Femur (tissue), 1 donor: ENCODE measurements around the gene WWC2.
"Not testable (repeated sequence)": the region's sequence is repeated elsewhere in the genome, so short reads cannot be mapped to it uniquely, and the experiment has no call there.

ENCODE experiments used
- DNase-seq: peaks from one replicate; pipeline ENCODE4 v3.0.0-alpha.2; 2017

WWC2 gene

GRCh38 chr4:183173580-183174526 lies 74.8 kb downstream of the WWC2 start:
- no peak for DNase-seq

- DNase-seq = no peak
Observed at GRCh38 chr4:183175631-183176232, 76.7 kb downstream of the WWC2 start.

GRCh38 chr4:183177001-183177400 lies 77.9 kb downstream of the WWC2 start:
- no peak for DNase-seq

- no peak for DNase-seq
Observed at GRCh38 chr4:183178201-183178600, 79.1 kb downstream of the WWC2 start.

GRCh38 chr4:183180096-183180495 lies 81.0 kb downstream of the WWC2 start:
- DNase-seq = no peak

- no peak for DNase-seq
Observed at GRCh38 chr4:183180621-183181020, 81.6 kb downstream of the WWC2 start.

GRCh38 chr4:183181081-183181480 lies 82.0 kb downstream of the WWC2 start:
- DNase-seq = no peak

- DNase-seq = peak; percentile 35
Observed at GRCh38 chr4:183182873-183183725, 84.0 kb downstream of the WWC2 start.

GRCh38 chr4:183183906-183184535 lies 85.0 kb downstream of the WWC2 start:
- DNase-seq = no peak

- DNase-seq = no peak
Observed at GRCh38 chr4:183185018-183185417, 86.0 kb downstream of the WWC2 start.

- DNase-seq = no peak
Observed at GRCh38 chr4:183185559-183185958, 86.5 kb downstream of the WWC2 start.

GRCh38 chr4:183186813-183187212 lies 87.8 kb downstream of the WWC2 start:
- no peak for DNase-seq

GRCh38 chr4:183190900-183191527 lies 92.0 kb downstream of the WWC2 start:
- DNase-seq = no peak

- no peak for DNase-seq
Observed at GRCh38 chr4:183191630-183192029, 92.6 kb downstream of the WWC2 start.

- no peak for DNase-seq
Observed at GRCh38 chr4:183192571-183192970, 93.5 kb downstream of the WWC2 start.

- DNase-seq = not testable (repeated sequence)
Observed at GRCh38 chr4:183193730-183194338, 94.8 kb downstream of the WWC2 start.

GRCh38 chr4:183195534-183195933 lies 96.5 kb downstream of the WWC2 start:
- DNase-seq = no peak

GRCh38 chr4:183197140-183197539 lies 98.1 kb downstream of the WWC2 start:
- DNase-seq = no peak

GRCh38 chr4:183200453-183200852 lies 101.4 kb downstream of the WWC2 start:
- peak; percentile 40 for DNase-seq

- DNase-seq = no peak
Observed at GRCh38 chr4:183201331-183201730, 102.3 kb downstream of the WWC2 start.

GRCh38 chr4:183202523-183202922 lies 103.5 kb downstream of the WWC2 start:
- no peak for DNase-seq

- DNase-seq = no peak
Observed at GRCh38 chr4:183204793-183205192, 105.7 kb downstream of the WWC2 start.
